Liver (tissue), 9 donors: Measurements from ENCODE around the gene SEC61B. TPM values are rescaled to one million over a fixed set of nuclear protein-coding genes. Genes with fewer than 3 reads are reported as not detected.

Source experiments
- DNase-seq: peaks from one replicate; pipeline ENCODE4 v3.0.0-alpha.2; 2017; ENCODE audit warnings: low spot score
- H3K27ac ChIP-seq, 2 donors: one replicate each; pipeline ENCODE4 v1.7.0; 2013; ENCODE audit warnings: inconsistent platforms in 2 of 2, low read length in 2 of 2, control low read depth in 1 of 2, low read depth in 1 of 2, mild to moderate bottlenecking in 1 of 2
- H3K27me3 ChIP-seq, 4 donors: one replicate each; pipeline versions ENCODE4 v1.6.1 to v1.7.0; 2013; ENCODE audit warnings: low read length in 3 of 4, inconsistent platforms in 1 of 4, mild to moderate bottlenecking in 1 of 4, moderate library complexity in 1 of 4; ENCODE audit not compliant: control insufficient read depth in 4 of 4, insufficient read depth in 4 of 4
- H3K36me3 ChIP-seq, 4 donors: one replicate each; pipeline versions ENCODE4 v1.6.1 to v1.7.0; 2013; ENCODE audit warnings: low read length in 3 of 4, mild to moderate bottlenecking in 3 of 4, low read depth in 1 of 4, moderate library complexity in 1 of 4; ENCODE audit not compliant: control insufficient read depth in 4 of 4, insufficient read depth in 3 of 4
- H3K4me1 ChIP-seq, 4 donors: one replicate each; pipeline versions ENCODE4 v1.6.1 to v1.7.0; 2013; ENCODE audit warnings: low read length in 3 of 4, mild to moderate bottlenecking in 3 of 4, moderate library complexity in 1 of 4; ENCODE audit not compliant: control insufficient read depth in 4 of 4, insufficient read depth in 4 of 4
- H3K4me3 ChIP-seq, 3 donors: one replicate each; pipeline versions ENCODE4 v1.6.1 to v1.7.0; 2013; ENCODE audit warnings: low read length in 3 of 3, control low read depth in 1 of 3, low read depth in 1 of 3, mild to moderate bottlenecking in 1 of 3
- H3K9ac ChIP-seq, 2 donors: one replicate each; pipeline ENCODE4 v1.7.0; 2013; ENCODE audit warnings: low read length in 2 of 2, mild to moderate bottlenecking in 2 of 2, moderate library complexity in 2 of 2, control low read depth in 1 of 2, low read depth in 1 of 2
- H3K9me3 ChIP-seq, 4 donors: one replicate each; pipeline versions ENCODE4 v1.6.1 to v1.7.0; 2013; ENCODE audit warnings: low read length in 3 of 4; ENCODE audit not compliant: control insufficient read depth in 4 of 4
- FOXA2 ChIP-seq: IDR thresholded peaks from 2 replicates; pipeline ENCODE4 v1.6.1; 2016; ENCODE audit warnings: antibody characterized with exemption
- HNF4A ChIP-seq, 2 donors: conservative IDR thresholded peaks; 2 replicates each; pipeline ENCODE4 v1.6.1; 2016; ENCODE audit warnings: antibody characterized with exemption in 2 of 2, mild to moderate bottlenecking in 2 of 2
- HNF4G ChIP-seq: IDR thresholded peaks from 2 replicates; pipeline ENCODE4 v1.6.1; 2016; ENCODE audit warnings: antibody characterized with exemption
- JUND ChIP-seq, 2 donors: IDR thresholded peaks; 2 replicates each; pipeline ENCODE4 v1.6.1; 2016; ENCODE audit warnings: antibody characterized with exemption in 2 of 2
- NR2F2 ChIP-seq: IDR thresholded peaks from 2 replicates; pipeline ENCODE4 v1.6.1; 2016; ENCODE audit warnings: antibody characterized with exemption
- RAD21 ChIP-seq, 2 donors: IDR thresholded peaks; 2 replicates each; pipeline ENCODE4 v1.6.1; 2016; ENCODE audit warnings: antibody characterized with exemption in 2 of 2, mild to moderate bottlenecking in 2 of 2
- SP1 ChIP-seq: IDR thresholded peaks from 2 replicates; pipeline ENCODE4 v1.6.1; 2018; ENCODE audit warnings: antibody characterized with exemption, mild to moderate bottlenecking
- TAF1 ChIP-seq: conservative IDR thresholded peaks from 2 replicates; pipeline ENCODE4 v1.6.1; 2016; ENCODE audit warnings: antibody characterized with exemption, mild to moderate bottlenecking
- YY1 ChIP-seq: IDR thresholded peaks from 2 replicates; pipeline ENCODE4 v1.6.1; 2016; ENCODE audit warnings: antibody characterized with exemption, mild to moderate bottlenecking
- WGBS: extraction: QIAGEN DNeasy Blood & Tissue Kit; methylation state at CpG from one replicate; pipeline ENCODE4 v1.1.7; 2013; 5-methylcytosine and 5-hydroxymethylcytosine counted together
- polyA plus RNA-seq, 2 donors: library from polyadenylated mRNA; stranded (reverse) in 1 of 2; unstranded in 1 of 2; fragments of 200-250 nt in 1 of 2; fragments of >200 nt in 1 of 2; fragmentation: Nextera tagmentation in 1 of 2; extraction: Ambion mirVana in 1 of 2; gene quantifications; one replicate each; pipeline versions ENCODE4 v1.2.1 to v1.2.3, GENCODE V29; 2013 to 2015
- total RNA-seq, 2 donors: library from RNA; depleted of rRNA; stranded (reverse); fragments of >200 nt; gene quantifications; one replicate each; pipeline ENCODE4 v1.2.3, GENCODE V29; 2014
- TF ChIP-seq, protein P1 (sequence below): fragments of 150-350 bp; IDR thresholded peaks from 2 replicates; pipeline ENCODE4 v1.5.1; 2017; ENCODE audit warnings: improper control_type of control experiment, low read depth, low read length; ENCODE audit not compliant: missing input control
- TF ChIP-seq, protein P2 (sequence below): IDR thresholded peaks from 2 replicates; pipeline ENCODE4 v1.6.1; 2016; ENCODE audit warnings: antibody characterized with exemption
- TF ChIP-seq, protein P3 (sequence below): IDR thresholded peaks from 2 replicates; pipeline ENCODE4 v1.6.1; 2016; ENCODE audit warnings: antibody characterized with exemption, mild to moderate bottlenecking
- TF ChIP-seq, protein P4 (sequence below): IDR thresholded peaks from 2 replicates; pipeline ENCODE4 v1.6.1; 2016; ENCODE audit warnings: antibody characterized with exemption
- donor health status: healthy.
- donor health status: healthy.
- donor health status: healthy.
- donor health status: healthy.
- donor health status: healthy.

Gene SEC61B
- total and polyA plus RNA-seq, 4 donors = 84.1 to 431 (median 228) TPM

DNA sequence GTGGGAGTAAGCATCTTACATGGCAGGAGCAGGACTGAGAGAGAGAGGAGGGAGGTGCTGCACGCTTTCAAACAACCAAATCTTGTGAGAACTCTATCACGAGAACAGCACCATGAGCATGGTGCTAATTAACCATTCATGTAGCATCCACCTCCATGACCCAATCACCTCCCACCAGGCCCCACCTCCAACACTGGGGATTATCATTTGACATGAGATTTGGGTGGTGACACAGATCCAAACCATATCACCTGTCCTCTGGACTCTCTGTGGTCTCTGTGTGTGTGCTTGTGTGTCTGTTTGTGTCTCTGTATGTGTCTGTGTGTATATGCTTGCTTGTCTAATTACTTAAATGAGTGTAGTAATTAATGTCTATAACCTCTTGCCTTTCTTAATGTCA, 31.1 kb downstream of the SEC61B start:
- 97% methylated on average over 2 of the region's 2 CpGs for WGBS
- Histone ChIP-seq H3K36me3 (no peaks in the 10 kb centered on the region), H3K4me3 (no peak overlapping the region), H3K4me1 (no peaks in the 10 kb centered on the region), H3K9ac (no peak overlapping the region), H3K9me3 (no peaks in the 10 kb centered on the region), H3K27ac (no peak overlapping the region), H3K27me3 (no peaks in the 10 kb centered on the region)
- TF ChIP-seq NR2F2 (no peak), YY1 (no peak), HNF4G (no peak), HNF4A (conservative IDR thresholded peaks at IDR 0.05) (no peak), JUND (IDR thresholded peaks at IDR 0.05) (no peak), SP1 (no peak), RAD21 (IDR thresholded peaks at IDR 0.05) (no peak), FOXA2 (no peak)
- TF ChIP-seq, protein P1, sequence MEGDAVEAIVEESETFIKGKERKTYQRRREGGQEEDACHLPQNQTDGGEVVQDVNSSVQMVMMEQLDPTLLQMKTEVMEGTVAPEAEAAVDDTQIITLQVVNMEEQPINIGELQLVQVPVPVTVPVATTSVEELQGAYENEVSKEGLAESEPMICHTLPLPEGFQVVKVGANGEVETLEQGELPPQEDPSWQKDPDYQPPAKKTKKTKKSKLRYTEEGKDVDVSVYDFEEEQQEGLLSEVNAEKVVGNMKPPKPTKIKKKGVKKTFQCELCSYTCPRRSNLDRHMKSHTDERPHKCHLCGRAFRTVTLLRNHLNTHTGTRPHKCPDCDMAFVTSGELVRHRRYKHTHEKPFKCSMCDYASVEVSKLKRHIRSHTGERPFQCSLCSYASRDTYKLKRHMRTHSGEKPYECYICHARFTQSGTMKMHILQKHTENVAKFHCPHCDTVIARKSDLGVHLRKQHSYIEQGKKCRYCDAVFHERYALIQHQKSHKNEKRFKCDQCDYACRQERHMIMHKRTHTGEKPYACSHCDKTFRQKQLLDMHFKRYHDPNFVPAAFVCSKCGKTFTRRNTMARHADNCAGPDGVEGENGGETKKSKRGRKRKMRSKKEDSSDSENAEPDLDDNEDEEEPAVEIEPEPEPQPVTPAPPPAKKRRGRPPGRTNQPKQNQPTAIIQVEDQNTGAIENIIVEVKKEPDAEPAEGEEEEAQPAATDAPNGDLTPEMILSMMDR = no peak
- TF ChIP-seq, protein P2, sequence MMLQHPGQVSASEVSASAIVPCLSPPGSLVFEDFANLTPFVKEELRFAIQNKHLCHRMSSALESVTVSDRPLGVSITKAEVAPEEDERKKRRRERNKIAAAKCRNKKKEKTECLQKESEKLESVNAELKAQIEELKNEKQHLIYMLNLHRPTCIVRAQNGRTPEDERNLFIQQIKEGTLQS = no peak
- TF ChIP-seq, protein P3, sequence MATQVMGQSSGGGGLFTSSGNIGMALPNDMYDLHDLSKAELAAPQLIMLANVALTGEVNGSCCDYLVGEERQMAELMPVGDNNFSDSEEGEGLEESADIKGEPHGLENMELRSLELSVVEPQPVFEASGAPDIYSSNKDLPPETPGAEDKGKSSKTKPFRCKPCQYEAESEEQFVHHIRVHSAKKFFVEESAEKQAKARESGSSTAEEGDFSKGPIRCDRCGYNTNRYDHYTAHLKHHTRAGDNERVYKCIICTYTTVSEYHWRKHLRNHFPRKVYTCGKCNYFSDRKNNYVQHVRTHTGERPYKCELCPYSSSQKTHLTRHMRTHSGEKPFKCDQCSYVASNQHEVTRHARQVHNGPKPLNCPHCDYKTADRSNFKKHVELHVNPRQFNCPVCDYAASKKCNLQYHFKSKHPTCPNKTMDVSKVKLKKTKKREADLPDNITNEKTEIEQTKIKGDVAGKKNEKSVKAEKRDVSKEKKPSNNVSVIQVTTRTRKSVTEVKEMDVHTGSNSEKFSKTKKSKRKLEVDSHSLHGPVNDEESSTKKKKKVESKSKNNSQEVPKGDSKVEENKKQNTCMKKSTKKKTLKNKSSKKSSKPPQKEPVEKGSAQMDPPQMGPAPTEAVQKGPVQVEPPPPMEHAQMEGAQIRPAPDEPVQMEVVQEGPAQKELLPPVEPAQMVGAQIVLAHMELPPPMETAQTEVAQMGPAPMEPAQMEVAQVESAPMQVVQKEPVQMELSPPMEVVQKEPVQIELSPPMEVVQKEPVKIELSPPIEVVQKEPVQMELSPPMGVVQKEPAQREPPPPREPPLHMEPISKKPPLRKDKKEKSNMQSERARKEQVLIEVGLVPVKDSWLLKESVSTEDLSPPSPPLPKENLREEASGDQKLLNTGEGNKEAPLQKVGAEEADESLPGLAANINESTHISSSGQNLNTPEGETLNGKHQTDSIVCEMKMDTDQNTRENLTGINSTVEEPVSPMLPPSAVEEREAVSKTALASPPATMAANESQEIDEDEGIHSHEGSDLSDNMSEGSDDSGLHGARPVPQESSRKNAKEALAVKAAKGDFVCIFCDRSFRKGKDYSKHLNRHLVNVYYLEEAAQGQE = no peak
- TF ChIP-seq, protein P4, sequence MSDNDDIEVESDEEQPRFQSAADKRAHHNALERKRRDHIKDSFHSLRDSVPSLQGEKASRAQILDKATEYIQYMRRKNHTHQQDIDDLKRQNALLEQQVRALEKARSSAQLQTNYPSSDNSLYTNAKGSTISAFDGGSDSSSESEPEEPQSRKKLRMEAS = no peak
- no peak for DNase-seq

DNA sequence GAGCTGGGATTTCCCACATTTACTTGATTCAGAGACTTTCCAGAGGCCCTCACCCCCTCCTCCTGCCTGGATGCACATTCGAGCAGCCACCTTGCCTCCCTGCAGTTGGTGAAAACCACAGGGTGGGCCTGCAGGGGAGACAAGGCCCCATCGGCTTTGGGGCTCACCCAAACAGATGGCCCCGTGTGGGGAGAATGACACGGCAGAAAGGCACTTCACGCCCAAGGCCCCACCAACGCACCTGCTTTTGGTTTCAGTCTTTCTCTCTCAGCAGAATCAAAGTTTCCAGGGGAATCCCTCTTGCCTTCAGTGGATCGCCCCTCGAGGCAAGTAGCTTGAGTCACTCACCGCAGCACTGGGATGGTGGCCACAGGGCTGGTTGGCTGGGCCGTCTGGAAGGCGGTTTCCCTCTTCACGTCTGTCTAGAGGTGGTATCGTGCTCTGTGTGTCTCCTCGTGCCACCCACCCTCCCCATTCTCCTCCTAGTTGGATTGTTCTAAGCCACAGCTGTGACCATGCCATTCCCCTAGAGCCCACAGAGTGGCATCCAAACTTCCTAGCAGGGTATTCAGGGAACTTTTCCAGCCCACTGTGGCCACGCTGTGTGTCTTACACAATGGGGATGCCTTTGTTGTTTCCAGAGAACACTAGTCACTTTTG, 31.8 kb downstream of the SEC61B start:
- H3K9ac ChIP-seq = no peak overlapping the region
- H3K4me3 ChIP-seq = no peak overlapping the region
- H3K36me3 ChIP-seq = no peaks in the 10 kb centered on the region
- TF ChIP-seq TAF1 (no peak), NR2F2 (no peak), FOXA2 (no peak), HNF4A (conservative IDR thresholded peaks at IDR 0.05) (no peak), YY1 (no peak), JUND (IDR thresholded peaks at IDR 0.05) (no peak)
- TF ChIP-seq, protein P2 = no peak
- TF ChIP-seq, protein P4 = no peak
- TF ChIP-seq, protein P3 = no peak
- H3K27me3 ChIP-seq = no peaks in the 10 kb centered on the region
- no peak for DNase-seq
- 79% methylated on average over 15 of the region's 15 CpGs for WGBS
- peaks cover 0 to 4% (median 0%) of the 10 kb centered on the region in 4 donors for H3K4me1 ChIP-seq
- H3K9me3 ChIP-seq = no peaks in the 10 kb centered on the region
- no peak overlapping the region for H3K27ac ChIP-seq
